ENCODE results near the gene PITPNM1. TPM values are rescaled to one million over a fixed set of nuclear protein-coding genes. Genes with fewer than 3 reads are reported as not detected.
A peak's percentile ranks its signal among the peaks of the same experiment; 100 is the strongest.

PITPNM1 gene
- total RNA-seq, 1 donor from 2014 or later = 71.5 TPM

DNA sequence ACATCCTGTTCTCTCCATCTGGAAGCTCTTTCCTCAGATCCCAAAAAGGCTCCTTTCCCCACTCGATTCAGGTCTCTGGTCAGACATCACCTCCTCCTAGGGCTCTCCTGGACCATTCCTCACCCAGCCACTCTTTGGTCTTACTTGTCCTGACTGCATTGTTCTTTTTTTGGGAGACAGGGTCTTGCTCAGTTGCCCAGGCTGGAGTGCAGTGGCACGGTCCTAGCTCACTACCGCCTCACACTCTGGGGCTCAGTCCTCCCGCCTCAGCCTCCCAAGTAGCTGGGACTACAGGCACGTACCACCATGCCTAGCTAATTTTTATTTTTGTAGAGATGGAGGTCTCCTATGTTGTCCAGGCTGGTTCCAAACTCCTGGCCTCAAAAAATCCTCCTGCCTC lies 59.6 kb downstream of the PITPNM1 start:
- H3K9me3 Mint-ChIP-seq (ENCODE audit: unreplicated experiment) = no peaks in the 10 kb centered on the region

DNA sequence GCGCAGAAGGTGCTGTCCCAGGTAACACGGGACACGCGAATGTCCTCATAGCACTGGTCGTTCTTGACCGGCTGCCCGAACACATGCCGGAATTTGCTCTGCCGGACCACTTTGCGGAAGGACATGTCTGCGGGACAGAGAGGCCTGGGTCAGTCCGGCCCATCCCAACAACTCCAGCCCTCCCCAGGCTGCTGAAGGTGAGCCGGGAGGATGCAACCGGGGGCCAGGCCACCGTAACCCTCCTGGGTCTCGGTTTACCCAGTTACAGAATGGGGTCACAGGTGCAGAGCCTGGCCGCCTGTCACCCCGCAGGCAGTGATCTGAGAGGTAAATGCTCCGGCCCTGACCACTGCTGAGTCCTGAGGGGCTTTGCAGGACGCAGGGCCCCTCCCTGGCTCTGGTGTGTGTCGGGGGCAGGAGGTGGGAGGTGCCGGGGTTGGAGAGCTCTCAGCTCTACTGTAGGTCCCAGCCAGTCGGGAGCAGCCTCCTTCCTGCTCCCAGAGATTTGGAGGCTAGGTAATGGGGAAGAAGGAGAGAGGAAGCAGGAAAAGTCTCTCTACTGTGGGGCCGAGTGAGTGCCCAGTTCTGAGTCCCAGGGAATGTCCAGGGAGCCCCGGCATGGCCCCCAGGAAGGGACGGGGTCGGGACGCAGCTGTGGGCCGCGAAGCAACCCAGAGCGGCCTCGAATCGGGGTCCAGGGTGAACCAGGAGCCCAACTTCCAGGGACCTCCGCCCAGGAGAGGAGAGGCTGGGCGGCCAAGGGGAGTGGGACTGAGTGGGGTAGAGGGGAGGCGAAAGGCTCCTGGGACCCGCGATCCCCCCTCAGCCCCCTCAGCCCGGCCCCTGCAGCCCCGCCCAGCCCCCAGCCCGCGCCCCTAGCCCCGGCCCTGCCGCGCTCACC lies 62.4 kb downstream of the PITPNM1 start:
- peak overlapping the region; percentile 94 for H3K4me3 Mint-ChIP-seq (ENCODE audit: unreplicated experiment)
- H2AFZ ChIP-seq (ENCODE audit: low read depth, low read length) = peak overlapping the region; percentile 18
- peaks cover 20% of the 10 kb centered on the region for H4K20me1 ChIP-seq (ENCODE audit: insufficient read depth, low read length)
- H3K4me3 ChIP-seq (ENCODE audit: insufficient read depth, low read depth, low read length) = peak overlapping the region; percentile 80
- H3K36me3 ChIP-seq (ENCODE audit: insufficient read depth, low read length) = no peaks in the 10 kb centered on the region
- peaks cover 4% of the 10 kb centered on the region for H3K27me3 Mint-ChIP-seq (ENCODE audit: low read depth, unreplicated experiment)
- H3K9ac ChIP-seq (ENCODE audit: low read length) = peak overlapping the region; percentile 88
- H3K27ac ChIP-seq (ENCODE audit: low read depth, low read length) = peak overlapping the region; percentile 33
- H3K9me3 Mint-ChIP-seq (ENCODE audit: unreplicated experiment) = no peaks in the 10 kb centered on the region
- peaks cover 15% of the 10 kb centered on the region for H3K79me2 ChIP-seq (ENCODE audit: insufficient read depth, low read length)
- FAIRE-seq (no peak), DNase-seq (ENCODE audit: low read depth) (no peak)
- TF ChIP-seq EZH2 (IDR thresholded peaks at IDR 0.05; ENCODE audit: insufficient read depth, low read length) (no peak), CTCF (IDR thresholded peaks at IDR 0.05; ENCODE audit: insufficient read depth, low read depth, low read length) (no peak)
- peaks cover 9% of the 10 kb centered on the region for H3K4me1 Mint-ChIP-seq (ENCODE audit: low read depth, unreplicated experiment)
- H3K27me3 ChIP-seq (ENCODE audit: insufficient read depth, low read length) = no peaks in the 10 kb centered on the region
- peaks cover 12% of the 10 kb centered on the region for H3K4me1 ChIP-seq (ENCODE audit: insufficient read depth, low read length)
- H3K9me3 ChIP-seq (ENCODE audit: insufficient read depth, low read depth, low read length) = no peaks in the 10 kb centered on the region
- H3K4me2 ChIP-seq (ENCODE audit: low read length) = peak overlapping the region; percentile 97
- H3K27ac Mint-ChIP-seq (ENCODE audit: unreplicated experiment) = peak overlapping the region; percentile 87
- H3K36me3 Mint-ChIP-seq (ENCODE audit: low read depth, unreplicated experiment) = peaks cover 1% of the 10 kb centered on the region

More for the DNA sequence above, 59.6 kb downstream of the PITPNM1 start:
- Histone ChIP-seq H3K4me1 (ENCODE audit: insufficient read depth, low read length) (peaks cover 12% of the 10 kb centered on the region), H3K9ac (ENCODE audit: low read length) (no peak overlapping the region), H3K36me3 (ENCODE audit: insufficient read depth, low read length) (no peaks in the 10 kb centered on the region), H4K20me1 (ENCODE audit: insufficient read depth, low read length) (peaks cover 18% of the 10 kb centered on the region), H3K9me3 (ENCODE audit: insufficient read depth, low read depth, low read length) (no peaks in the 10 kb centered on the region), H3K4me3 (ENCODE audit: insufficient read depth, low read depth, low read length) (no peak overlapping the region), H3K79me2 (ENCODE audit: insufficient read depth, low read length) (peaks cover 15% of the 10 kb centered on the region), H3K27ac (ENCODE audit: low read depth, low read length) (no peak overlapping the region), H3K27me3 (ENCODE audit: insufficient read depth, low read length) (no peaks in the 10 kb centered on the region), H2AFZ (ENCODE audit: low read depth, low read length) (no peak overlapping the region), H3K4me2 (ENCODE audit: low read length) (no peak overlapping the region)
- FAIRE-seq = no peak
- Mint-ChIP-seq H3K4me1 (ENCODE audit: low read depth, unreplicated experiment) (peaks cover 4% of the 10 kb centered on the region), H3K27me3 (ENCODE audit: low read depth, unreplicated experiment) (peaks cover 6% of the 10 kb centered on the region), H3K4me3 (ENCODE audit: unreplicated experiment) (no peak overlapping the region), H3K36me3 (ENCODE audit: low read depth, unreplicated experiment) (no peaks in the 10 kb centered on the region), H3K27ac (ENCODE audit: unreplicated experiment) (no peak overlapping the region)
- no peak for DNase-seq (ENCODE audit: low read depth)
- no peak for TF ChIP-seq CTCF (IDR thresholded peaks at IDR 0.05; ENCODE audit: insufficient read depth, low read depth, low read length)
- no peak for TF ChIP-seq EZH2 (IDR thresholded peaks at IDR 0.05; ENCODE audit: insufficient read depth, low read length)

Small RNA genes within 50 kb of the gene (microRNA-seq; reads per million reads assigned to microRNA genes)
- 1.9 reads per million for gene MIR6752

Other genes with a start within 250 kb of the PITPNM1 start
- 27.2 and 34.0 TPM in 2 replicates for gene GRK2, start 238.9 kb downstream of the PITPNM1 start, total RNA-seq
- 39.4 and 40.8 TPM in 2 replicates for gene ANKRD13D, start 216.1 kb downstream of the PITPNM1 start, total RNA-seq
- 19.1 and 20.1 TPM in 2 replicates for gene SSH3, start 201.8 kb downstream of the PITPNM1 start, total RNA-seq
- gene POLD4, start 151.8 kb downstream of the PITPNM1 start, total RNA-seq = 53.5 and 69.2 TPM in 2 replicates
- gene CLCF1, start 131.8 kb downstream of the PITPNM1 start, total RNA-seq = 17.4 and 17.6 TPM in 2 replicates
- 9.2 and 9.4 TPM in 2 replicates for gene RAD9A, start 113.4 kb downstream of the PITPNM1 start, total RNA-seq
- 157 and 159 TPM in 2 replicates for gene PPP1CA, start 103.5 kb downstream of the PITPNM1 start, total RNA-seq
- 0.16 TPM in 1 of 2 replicates, not detected in the other for gene TBC1D10C, start 101.3 kb downstream of the PITPNM1 start, total RNA-seq
- 0.10 and 0.23 TPM in 2 replicates for gene CARNS1, start 89.7 kb downstream of the PITPNM1 start, total RNA-seq
- 52.9 and 57.0 TPM in 2 replicates for gene RPS6KB2, start 76.9 kb downstream of the PITPNM1 start, total RNA-seq
- gene PTPRCAP, start 67.7 kb downstream of the PITPNM1 start, total RNA-seq = 1.7 and 2.3 TPM in 2 replicates
- gene CORO1B, start 61.9 kb downstream of the PITPNM1 start, total RNA-seq = 102 and 124 TPM in 2 replicates
- not detected in 2 replicates for gene GPR152, start 52.6 kb downstream of the PITPNM1 start, total RNA-seq
- gene CABP4, start 50.0 kb downstream of the PITPNM1 start, total RNA-seq = not detected in 2 replicates
- 38.0 and 48.1 TPM in 2 replicates for gene TMEM134, start 36.1 kb downstream of the PITPNM1 start, total RNA-seq
- gene AIP, start 22.3 kb downstream of the PITPNM1 start, total RNA-seq = 42.1 and 43.6 TPM in 2 replicates
- gene CDK2AP2, start 2.8 kb upstream of the PITPNM1 start, total RNA-seq = 36.1 and 45.0 TPM in 2 replicates
- not detected in 2 replicates for gene CABP2, start 18.1 kb upstream of the PITPNM1 start, total RNA-seq
- gene GSTP1, start 78.4 kb upstream of the PITPNM1 start, total RNA-seq = 1,173 and 1,365 TPM in 2 replicates
- 117 and 118 TPM in 2 replicates for gene NDUFV1, start 101.6 kb upstream of the PITPNM1 start, total RNA-seq
- gene NUDT8, start 124.6 kb upstream of the PITPNM1 start, total RNA-seq = 3.0 and 4.5 TPM in 2 replicates
- gene TBX10, start 134.4 kb upstream of the PITPNM1 start, total RNA-seq = not detected in 2 replicates
- not detected in 2 replicates for gene ACY3, start 145.4 kb upstream of the PITPNM1 start, total RNA-seq
- gene ALDH3B2, start 169.3 kb upstream of the PITPNM1 start, total RNA-seq = not detected in 2 replicates

All from astrocyte (in vitro differentiated cells and primary cell).